ENCODE data around the gene CA6.
"Not testable (repeated sequence)": the region's sequence is repeated elsewhere in the genome, so short reads cannot be mapped to it uniquely, and the experiment has no call there.

GRCh38 chr1:8900684-8901083, 45.0 kb upstream of the CA6 start:
- not testable (repeated sequence) for TF ChIP-seq EZH2phosphoT487, CTCF, EZH2 (IDR thresholded peaks at IDR 0.05)
